SK-N-SH treated with all-trans-retinoic acid at 6 μM for 48 hours (cell line): ENCODE measurements around the gene HSDL1.

ENCODE experiments used
- ATAC-seq: fragments of 200-7000 bp; cut with Tn5 transposase; 3 replicates; pipeline ENCODE4 v1.9.1; 2020; ENCODE audit warnings: mild to moderate bottlenecking, moderate library complexity
- ARNTL ChIP-seq: fragments of 450-650 bp; formaldehyde crosslinking; IDR thresholded peaks from 2 replicates; pipeline ENCODE4 v1.5.0; 2020; ENCODE audit warnings: low read depth, mild to moderate bottlenecking, moderate library complexity, borderline replicate concordance
- BACH2 ChIP-seq: fragments of 250-450 bp; sonication (Bioruptor Pico); IDR thresholded peaks from 2 replicates; pipeline ENCODE4 v1.9.0; 2021; ENCODE audit warnings: mild to moderate bottlenecking, borderline replicate concordance
- CREB5 ChIP-seq: fragments of 250-450 bp; sonication (Bioruptor Pico); IDR thresholded peaks from 2 replicates; pipeline ENCODE4 v1.5.1; 2020; ENCODE audit warnings: low read depth, mild to moderate bottlenecking, moderate library complexity
- ISL1 ChIP-seq: fragments of 250-450 bp; sonication (Bioruptor Pico); IDR thresholded peaks from 2 replicates; pipeline ENCODE4 v2.1.2; 2022; ENCODE audit warnings: mild to moderate bottlenecking, moderate library complexity
- OSR1 ChIP-seq: fragments of 250-450 bp; sonication (Bioruptor Pico); IDR thresholded peaks from 2 replicates; pipeline ENCODE4 v1.8.0; 2022; ENCODE audit warnings: moderate library complexity, mild to moderate bottlenecking, inconsistent platforms
- PATZ1 ChIP-seq: fragments of 250-450 bp; sonication (Bioruptor Pico); IDR thresholded peaks from 2 replicates; pipeline ENCODE4 v1.8.0; 2020; ENCODE audit warnings: mild to moderate bottlenecking, moderate library complexity, borderline replicate concordance
- POU6F1 ChIP-seq: fragments of 250-450 bp; sonication (Bioruptor Pico); IDR thresholded peaks from 2 replicates; pipeline ENCODE4 v1.8.0; 2021; ENCODE audit warnings: low read depth, mild to moderate bottlenecking, moderate library complexity, borderline replicate concordance
- PPARA ChIP-seq: fragments of 250-450 bp; sonication (Bioruptor Pico); IDR thresholded peaks from 2 replicates; pipeline ENCODE4 v1.5.0; 2020; ENCODE audit warnings: mild to moderate bottlenecking, borderline replicate concordance
- RARB ChIP-seq: fragments of 250-450 bp; sonication (Bioruptor Pico); IDR thresholded peaks from 2 replicates; pipeline ENCODE4 v1.8.0; 2021; ENCODE audit warnings: mild to moderate bottlenecking, moderate library complexity
- SNAI2 ChIP-seq: fragments of 250-450 bp; sonication (Bioruptor Pico); IDR thresholded peaks from 2 replicates; pipeline ENCODE4 v1.5.0; 2020; ENCODE audit warnings: mild to moderate bottlenecking, moderate library complexity
- TCF4 ChIP-seq: fragments of 250-450 bp; sonication (Bioruptor Pico); IDR thresholded peaks from 2 replicates; pipeline ENCODE4 v1.8.0; 2021; ENCODE audit warnings: mild to moderate bottlenecking, moderate library complexity, borderline replicate concordance
- TOX ChIP-seq: fragments of 250-450 bp; sonication (Bioruptor Pico); IDR thresholded peaks from 2 replicates; pipeline ENCODE4 v1.8.0; 2021; ENCODE audit warnings: mild to moderate bottlenecking, moderate library complexity, borderline replicate concordance
- ZC3H10 ChIP-seq: fragments of 250-450 bp; sonication (Bioruptor Pico); IDR thresholded peaks from 2 replicates; pipeline ENCODE4 v1.5.1; 2021; ENCODE audit warnings: mild to moderate bottlenecking, moderate library complexity
- ZFP3 ChIP-seq: fragments of 250-450 bp; sonication (Bioruptor Pico); IDR thresholded peaks from 2 replicates; pipeline ENCODE4 v1.5.0; 2020; ENCODE audit warnings: mild to moderate bottlenecking, moderate library complexity
- ZFP30 ChIP-seq: fragments of 450-650 bp; formaldehyde crosslinking; IDR thresholded peaks from 2 replicates; pipeline ENCODE4 v1.5.0; 2022; ENCODE audit warnings: mild to moderate bottlenecking, moderate library complexity
- ZNF565 ChIP-seq: fragments of 450-650 bp; formaldehyde crosslinking; conservative IDR thresholded peaks from 2 replicates; pipeline ENCODE4 v1.5.0; 2020; ENCODE audit warnings: low read depth, mild to moderate bottlenecking, moderate library complexity
- ZNF70 ChIP-seq: fragments of 450-650 bp; formaldehyde crosslinking; IDR thresholded peaks from 2 replicates; pipeline ENCODE4 v1.5.0; 2020; ENCODE audit warnings: mild to moderate bottlenecking, moderate library complexity
- ZNF8 ChIP-seq: fragments of 450-650 bp; formaldehyde crosslinking; IDR thresholded peaks from 2 replicates; pipeline ENCODE4 v1.5.0; 2020; ENCODE audit warnings: mild to moderate bottlenecking, moderate library complexity

Gene HSDL1

GRCh38 chr16:84105948-84106740, 38.8 kb downstream of the HSDL1 start (continued):
- TF ChIP-seq PATZ1 (CRISPR knock-in tag) (no peak), ZFP30 (no peak)

GRCh38 chr16:84105301-84105815, 39.6 kb downstream of the HSDL1 start:
- ATAC-seq = no peak
- TF ChIP-seq ZFP30 (no peak), ZFP3 (CRISPR knock-in tag) (no peak), TOX (no peak)

GRCh38 chr16:84104231-84104630, 40.7 kb downstream of the HSDL1 start:
- ATAC-seq = no peak

GRCh38 chr16:84103678-84104077, 41.3 kb downstream of the HSDL1 start:
- TF ChIP-seq ZFP30 (no peak), POU6F1 (CRISPR knock-in tag) (no peak), ZFP3 (CRISPR knock-in tag) (no peak), TCF4 (CRISPR knock-in tag) (no peak), ISL1 (CRISPR knock-in tag) (no peak), BACH2 (no peak), SNAI2 (CRISPR knock-in tag) (no peak), TOX (no peak), RARB (CRISPR knock-in tag) (no peak), PATZ1 (CRISPR knock-in tag) (no peak), OSR1 (CRISPR knock-in tag) (no peak)
- no peak for ATAC-seq

More at GRCh38 chr16:84104231-84104630, 40.7 kb downstream of the HSDL1 start:
- TF ChIP-seq PPARA (CRISPR knock-in tag) (no peak), ISL1 (CRISPR knock-in tag) (no peak), BACH2 (no peak), TCF4 (CRISPR knock-in tag) (no peak), CREB5 (no peak), TOX (no peak), RARB (CRISPR knock-in tag) (no peak), ZFP30 (no peak), ZNF565 (CRISPR knock-in tag) (no peak), ZFP3 (CRISPR knock-in tag) (no peak), ZC3H10 (no peak), ZNF8 (CRISPR knock-in tag) (no peak), POU6F1 (CRISPR knock-in tag) (no peak), ARNTL (CRISPR knock-in tag) (no peak), ZNF70 (CRISPR knock-in tag) (no peak)
